ENCODE data around the gene B4GALNT1. TPM values are rescaled to one million over a fixed set of nuclear protein-coding genes. Genes with fewer than 3 reads are reported as not detected.
"Not testable (repeated sequence)": the region's sequence is repeated elsewhere in the genome, so short reads cannot be mapped to it uniquely, and the experiment has no call there.

B4GALNT1 gene
- total RNA-seq, 3 donors from 2014 or later (not counting 1 experiment from before 2014, with no cell fraction given) = 0.38 to 0.59 (median 0.48) TPM

GRCh38 chr12:57618966-57619433 is 14.0 kb downstream of the B4GALNT1 start:
- Histone ChIP-seq H3K27me3 (ENCODE audit: control insufficient read depth, insufficient read depth, low read length) (peaks cover 50% of the 10 kb centered on the region), H3K4me3 (ENCODE audit: low read length) (no peak overlapping the region), H3K4me1 (ENCODE audit: control insufficient read depth, insufficient read depth, low read length) (peaks cover 37% of the 10 kb centered on the region), H3K9me3 (ENCODE audit: control insufficient read depth, insufficient read depth, low read length) (no peaks in the 10 kb centered on the region), H3K27ac (ENCODE audit: low read length) (no peak overlapping the region), H3K36me3 (ENCODE audit: control insufficient read depth, insufficient read depth, low read length) (no peaks in the 10 kb centered on the region)
- Mint-ChIP-seq H3K4me3 (peak overlapping the region; percentile 76), H3K9me3 (no peaks in the 10 kb centered on the region), H3K36me3 (no peaks in the 10 kb centered on the region), H3K27me3 (ENCODE audit: low read depth in 2 of 2) (peaks cover 52 to 53% of the 10 kb centered on the region in 2 donors), H3K27ac (no peak overlapping the region), H3K4me1 (peaks cover 31 to 32% of the 10 kb centered on the region in 2 donors)
- DNase-seq (no peak), ATAC-seq (no peak)
- WGBS (ENCODE audit: insufficient coverage) = 47% methylated on average over 15 of the region's 16 CpGs
- TF ChIP-seq CTCF (IDR thresholded peaks at IDR 0.05) = no peak
- intact Hi-C loops (cut with micrococcal nuclease) = no loop called here

DNA sequence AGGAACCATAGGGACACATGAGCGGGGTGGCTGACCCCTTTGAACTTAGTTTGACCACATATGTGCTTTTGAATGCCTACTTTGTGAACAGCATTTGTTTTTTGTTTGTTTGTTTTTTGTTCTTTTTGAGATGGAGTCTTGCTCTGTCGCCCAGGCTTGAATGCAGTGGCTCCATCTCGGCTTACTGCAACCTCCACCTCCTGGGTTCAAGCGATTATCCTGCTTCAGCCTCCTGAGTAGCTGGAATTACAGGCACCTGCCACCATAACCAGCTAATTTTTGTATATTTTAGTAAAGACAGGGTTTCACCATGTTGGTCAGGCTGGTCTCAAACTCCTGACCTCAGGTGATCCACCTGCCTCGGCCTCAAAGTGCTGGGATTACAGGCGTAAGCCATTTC is 14.6 kb downstream of the B4GALNT1 start:
- intact Hi-C loops (cut with micrococcal nuclease); DNase-seq; H3K9me3 Mint-ChIP-seq; H3K4me3 Mint-ChIP-seq; H3K36me3 ChIP-seq (ENCODE audit: control insufficient read depth, insufficient read depth, low read length); H3K4me3 ChIP-seq (ENCODE audit: low read length); H3K27ac ChIP-seq (ENCODE audit: low read length); H3K9me3 ChIP-seq (ENCODE audit: control insufficient read depth, insufficient read depth, low read length); H3K36me3 Mint-ChIP-seq; ATAC-seq; H3K27ac Mint-ChIP-seq: not testable (repeated sequence)
- 95% methylated on average over 6 of the region's 6 CpGs for WGBS (ENCODE audit: insufficient coverage)
- H3K27me3 ChIP-seq (ENCODE audit: control insufficient read depth, insufficient read depth, low read length) = peaks cover 45% of the 10 kb centered on the region
- Mint-ChIP-seq H3K4me1 (peaks cover 31 to 32% of the 10 kb centered on the region in 2 donors), H3K27me3 (ENCODE audit: low read depth in 2 of 2) (peaks cover 46 to 47% of the 10 kb centered on the region in 2 donors)
- H3K4me1 ChIP-seq (ENCODE audit: control insufficient read depth, insufficient read depth, low read length) = peaks cover 42% of the 10 kb centered on the region

- Histone ChIP-seq H3K36me3 (ENCODE audit: control insufficient read depth, insufficient read depth, low read length) (no peaks in the 10 kb centered on the region), H3K9me3 (ENCODE audit: control insufficient read depth, insufficient read depth, low read length) (no peaks in the 10 kb centered on the region), H3K4me3 (ENCODE audit: low read length) (no peak overlapping the region), H3K27ac (ENCODE audit: low read length) (no peak overlapping the region), H3K27me3 (ENCODE audit: control insufficient read depth, insufficient read depth, low read length) (peaks cover 41% of the 10 kb centered on the region), H3K4me1 (ENCODE audit: control insufficient read depth, insufficient read depth, low read length) (peaks cover 42% of the 10 kb centered on the region)
- intact Hi-C loops (cut with micrococcal nuclease) = no loop called here
- Mint-ChIP-seq H3K36me3 (no peaks in the 10 kb centered on the region), H3K4me3 (no peak overlapping the region), H3K27me3 (ENCODE audit: low read depth in 2 of 2) (peaks cover 41 to 43% of the 10 kb centered on the region in 2 donors), H3K4me1 (peaks cover 31 to 32% of the 10 kb centered on the region in 2 donors), H3K27ac (no peak overlapping the region), H3K9me3 (no peaks in the 10 kb centered on the region)
- DNase-seq = no peak
- WGBS (ENCODE audit: insufficient coverage) = 63% methylated on average over 9 of the region's 11 CpGs
- no peak for ATAC-seq
- TF ChIP-seq CTCF (IDR thresholded peaks at IDR 0.05) = no peak
Measured at GRCh38 chr12:57617942-57618341, 15.1 kb downstream of the B4GALNT1 start.

DNA sequence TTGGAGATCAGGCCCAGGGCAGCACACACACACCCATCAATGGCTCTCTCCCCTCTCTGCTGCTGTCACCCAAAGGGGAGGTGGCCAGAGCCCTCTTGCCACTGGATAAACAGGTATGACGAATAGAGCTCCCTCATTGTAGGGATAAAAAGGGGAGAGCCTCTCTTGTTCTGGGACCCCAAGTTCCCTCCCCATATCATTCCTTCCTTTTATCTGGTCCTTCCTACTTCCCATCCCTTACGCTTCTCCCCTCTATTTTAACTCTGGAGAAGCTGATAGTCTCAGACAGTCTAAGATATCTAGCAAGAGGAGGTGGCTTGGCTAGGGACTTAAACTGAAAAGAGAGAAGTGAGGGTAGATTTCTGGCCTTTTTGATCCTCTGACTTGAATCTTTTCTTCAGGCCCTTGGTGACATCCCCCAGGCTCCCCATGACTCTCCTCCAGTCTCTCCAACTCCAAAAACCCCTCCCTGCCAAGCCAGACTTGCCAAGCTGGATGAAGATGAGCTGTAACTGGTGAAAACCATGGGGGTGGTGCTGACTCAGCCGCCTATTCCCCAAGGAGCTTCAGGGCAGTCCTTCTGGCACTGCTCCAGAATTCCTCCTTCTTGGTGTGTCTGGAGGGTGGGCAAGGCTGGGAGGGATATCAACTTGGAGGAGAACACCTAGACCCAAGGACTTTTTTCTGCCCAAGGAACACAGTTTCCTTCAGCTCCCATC is 16.5 kb downstream of the B4GALNT1 start:
- Mint-ChIP-seq H3K4me1 (peaks cover 22 to 23% of the 10 kb centered on the region in 2 donors), H3K36me3 (no peaks in the 10 kb centered on the region), H3K4me3 (no peak overlapping the region), H3K27ac (no peak overlapping the region), H3K27me3 (ENCODE audit: low read depth in 2 of 2) (peaks cover 27 to 32% of the 10 kb centered on the region in 2 donors), H3K9me3 (no peaks in the 10 kb centered on the region)
- H3K4me1 ChIP-seq (ENCODE audit: control insufficient read depth, insufficient read depth, low read length) = peaks cover 43% of the 10 kb centered on the region
- TF ChIP-seq CTCF (IDR thresholded peaks at IDR 0.05) = no peak
- ATAC-seq = no peak
- WGBS (ENCODE audit: insufficient coverage) = 89% methylated on average over 1 of the region's 3 CpGs
- no peak overlapping the region for H3K4me3 ChIP-seq (ENCODE audit: low read length)
- H3K27me3 ChIP-seq (ENCODE audit: control insufficient read depth, insufficient read depth, low read length) = peaks cover 33% of the 10 kb centered on the region
- DNase-seq = no peak
- H3K36me3 ChIP-seq (ENCODE audit: control insufficient read depth, insufficient read depth, low read length) = no peaks in the 10 kb centered on the region
- no peaks in the 10 kb centered on the region for H3K9me3 ChIP-seq (ENCODE audit: control insufficient read depth, insufficient read depth, low read length)
- no peak overlapping the region for H3K27ac ChIP-seq (ENCODE audit: low read length)
- intact Hi-C loops (cut with micrococcal nuclease) = no loop called here
